ENCODE data around the gene LRMDA.

DNA sequence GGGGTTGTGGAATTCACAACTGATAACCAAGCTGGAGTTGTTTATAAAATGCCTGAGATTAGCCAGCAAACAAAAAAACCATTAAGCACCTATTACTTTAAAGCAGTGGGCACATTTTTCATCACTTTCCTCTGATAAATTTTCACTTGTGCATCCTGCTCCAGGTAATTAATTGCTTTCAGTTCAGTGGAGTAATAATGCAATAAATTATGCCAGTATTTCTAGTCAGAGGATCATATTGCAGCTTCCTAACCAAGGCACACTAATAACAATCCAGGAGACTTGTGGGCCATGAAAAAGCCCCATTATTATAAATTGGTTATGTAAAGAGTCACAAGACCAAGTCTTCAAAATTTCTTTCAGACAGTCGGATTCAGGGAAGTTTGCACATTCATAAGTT lies 193.2 kb downstream of the LRMDA start:
- TF ChIP-seq POLR2A (IDR thresholded peaks at IDR 0.05) = no peak
- TF ChIP-seq, protein P1, sequence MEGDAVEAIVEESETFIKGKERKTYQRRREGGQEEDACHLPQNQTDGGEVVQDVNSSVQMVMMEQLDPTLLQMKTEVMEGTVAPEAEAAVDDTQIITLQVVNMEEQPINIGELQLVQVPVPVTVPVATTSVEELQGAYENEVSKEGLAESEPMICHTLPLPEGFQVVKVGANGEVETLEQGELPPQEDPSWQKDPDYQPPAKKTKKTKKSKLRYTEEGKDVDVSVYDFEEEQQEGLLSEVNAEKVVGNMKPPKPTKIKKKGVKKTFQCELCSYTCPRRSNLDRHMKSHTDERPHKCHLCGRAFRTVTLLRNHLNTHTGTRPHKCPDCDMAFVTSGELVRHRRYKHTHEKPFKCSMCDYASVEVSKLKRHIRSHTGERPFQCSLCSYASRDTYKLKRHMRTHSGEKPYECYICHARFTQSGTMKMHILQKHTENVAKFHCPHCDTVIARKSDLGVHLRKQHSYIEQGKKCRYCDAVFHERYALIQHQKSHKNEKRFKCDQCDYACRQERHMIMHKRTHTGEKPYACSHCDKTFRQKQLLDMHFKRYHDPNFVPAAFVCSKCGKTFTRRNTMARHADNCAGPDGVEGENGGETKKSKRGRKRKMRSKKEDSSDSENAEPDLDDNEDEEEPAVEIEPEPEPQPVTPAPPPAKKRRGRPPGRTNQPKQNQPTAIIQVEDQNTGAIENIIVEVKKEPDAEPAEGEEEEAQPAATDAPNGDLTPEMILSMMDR (IDR thresholded peaks at IDR 0.05) = no peak
